ENCODE measurements around the gene SH2D6.

Gene SH2D6

GRCh38 chr2:85440729-85441128 lies 22.2 kb downstream of the SH2D6 start:
- Histone ChIP-seq H3K27me3 (ENCODE audit: insufficient read depth, poor library complexity, severe bottlenecking) (no peaks in the 10 kb centered on the region), H3K27ac (replicated peaks) (no peak overlapping the region), H3K4me3 (replicated peaks; ENCODE audit: insufficient read depth, low read length) (no peak overlapping the region)
- no peak for DNase-seq (ENCODE audit: low read depth in 1 of 2, low spot score in 1 of 2)
- no peak for TF ChIP-seq CTCF (IDR thresholded peaks at IDR 0.05; ENCODE audit: insufficient read depth, low read length)
- TF ChIP-seq REST (IDR thresholded peaks at IDR 0.05; ENCODE audit: insufficient replicate concordance, low read depth): no peak

GRCh38 chr2:85441864-85442263 lies 23.4 kb downstream of the SH2D6 start:
- no peak overlapping the region for H3K4me3 ChIP-seq (replicated peaks; ENCODE audit: insufficient read depth, low read length)
- H3K27ac ChIP-seq (replicated peaks): peak overlapping the region; percentile 1; the same call in 1 of the 2 replicates
- no peaks in the 10 kb centered on the region for H3K27me3 ChIP-seq (ENCODE audit: insufficient read depth, poor library complexity, severe bottlenecking)
- DNase-seq (ENCODE audit: low read depth in 1 of 2, low spot score in 1 of 2): peak in 1 of 2 experiments; percentile 50
- TF ChIP-seq GABPA (IDR thresholded peaks at IDR 0.05; ENCODE audit: low read depth) (no peak), SPI1 (IDR thresholded peaks at IDR 0.05; ENCODE audit: borderline replicate concordance, low read depth) (peak; percentile 57; the same call in 1 of the 2 replicates)

GRCh38 chr2:85444629-85445172 lies 26.2 kb downstream of the SH2D6 start:
- DNase-seq (ENCODE audit: low read depth in 1 of 2, low spot score in 1 of 2): no peak

More at GRCh38 chr2:85444629-85445172, 26.2 kb downstream of the SH2D6 start:
- no peaks in the 10 kb centered on the region for H3K27me3 ChIP-seq (ENCODE audit: insufficient read depth, poor library complexity, severe bottlenecking)
- H3K27ac ChIP-seq (replicated peaks): no peak overlapping the region
- no peak overlapping the region for H3K4me3 ChIP-seq (replicated peaks; ENCODE audit: insufficient read depth, low read length)
- TF ChIP-seq GABPA (IDR thresholded peaks at IDR 0.05; ENCODE audit: low read depth): no peak
- TF ChIP-seq POLR2AphosphoS5 (IDR thresholded peaks at IDR 0.05; ENCODE audit: low read depth): no peak
- no peak for TF ChIP-seq REST (IDR thresholded peaks at IDR 0.05; ENCODE audit: insufficient replicate concordance, low read depth)
- TF ChIP-seq SPI1 (IDR thresholded peaks at IDR 0.05; ENCODE audit: borderline replicate concordance, low read depth): no peak
- no peak for TF ChIP-seq CTCF (IDR thresholded peaks at IDR 0.05; ENCODE audit: insufficient read depth, low read length)
